Mesendoderm (in vitro differentiated cells): Measurements from ENCODE around the gene CD300H.

Experiments used
- DNase-seq: peaks from one replicate; pipeline ENCODE4 v3.0.0; 2013
- H2AK5ac ChIP-seq: 2 replicates; pipeline ENCODE4 v1.6.1; 2013; ENCODE audit warnings: low read length, inconsistent platforms
- H2BK120ac ChIP-seq: 2 replicates; pipeline ENCODE4 v1.6.1; 2013; ENCODE audit warnings: low read depth, mild to moderate bottlenecking, low read length, moderate library complexity, mixed read lengths
- H2BK15ac ChIP-seq: replicated peaks from 2 replicates; pipeline ENCODE4 v1.6.1; 2013; ENCODE audit warnings: low read depth, mild to moderate bottlenecking, moderate library complexity
- H2BK5ac ChIP-seq: 2 replicates; pipeline ENCODE4 v1.6.1; 2013; ENCODE audit warnings: low read length, inconsistent platforms
- H3K18ac ChIP-seq: 2 replicates; pipeline ENCODE4 v1.6.1; 2013; ENCODE audit warnings: mild to moderate bottlenecking, low read length, mixed read lengths
- H3K23ac ChIP-seq: one replicate; pipeline ENCODE4 v1.6.1; 2013; ENCODE audit warnings: low read length
- H3K27ac ChIP-seq: 2 replicates; pipeline ENCODE4 v1.5.1; 2013; ENCODE audit warnings: low read depth, mild to moderate bottlenecking, inconsistent platforms, low read length, moderate library complexity
- H3K27me3 ChIP-seq: 2 replicates; pipeline ENCODE4 v1.6.1; 2013; ENCODE audit warnings: low read length, control low read depth, mild to moderate bottlenecking, inconsistent platforms; ENCODE audit not compliant: insufficient read depth, poor library complexity
- H3K36me3 ChIP-seq: 2 replicates; pipeline ENCODE4 v1.6.1; 2013; ENCODE audit warnings: low read length, inconsistent platforms; ENCODE audit not compliant: control insufficient read depth, insufficient read depth
- H3K4ac ChIP-seq: one replicate; pipeline ENCODE4 v1.6.1; 2013; ENCODE audit warnings: low read depth, mild to moderate bottlenecking, low read length, moderate library complexity
- H3K4me1 ChIP-seq: 2 replicates; pipeline ENCODE4 v1.6.1; 2013; ENCODE audit warnings: low read depth, low read length, inconsistent platforms; ENCODE audit not compliant: control insufficient read depth
- H3K4me2 ChIP-seq: 2 replicates; pipeline ENCODE4 v1.6.1; 2013; ENCODE audit warnings: low read length
- H3K4me3 ChIP-seq: 2 replicates; pipeline ENCODE4 v1.5.1; 2013; ENCODE audit warnings: mild to moderate bottlenecking, low read length
- H3K56ac ChIP-seq: one replicate; pipeline ENCODE4 v1.6.1; 2013; ENCODE audit warnings: low read length
- H3K79me1 ChIP-seq: 2 replicates; pipeline ENCODE4 v1.6.1; 2013; ENCODE audit warnings: low read length, inconsistent platforms
- H3K79me2 ChIP-seq: 2 replicates; pipeline ENCODE4 v1.6.1; 2013; ENCODE audit warnings: mild to moderate bottlenecking, low read length; ENCODE audit not compliant: control insufficient read depth, insufficient read depth
- H3K9ac ChIP-seq: 2 replicates; pipeline ENCODE4 v1.6.1; 2013; ENCODE audit warnings: low read length, inconsistent platforms
- H4K5ac ChIP-seq: one replicate; pipeline ENCODE4 v1.6.1; 2013; ENCODE audit warnings: low read length
- H4K8ac ChIP-seq: one replicate; pipeline ENCODE4 v1.6.1; 2013; ENCODE audit warnings: low read depth, mild to moderate bottlenecking, control low read depth, low read length, moderate library complexity
- whole genome bisulfite sequencing: extraction: QIAGEN DNeasy Blood & Tissue Kit; methylation state at CpG from one replicate; pipeline ENCODE4 v1.1.7; 2013; ENCODE audit warnings: low lambda C conversion rate, missing lambda C conversion rate; ENCODE audit not compliant: insufficient coverage; ENCODE audit errors: extremely low coverage; 5-methylcytosine and 5-hydroxymethylcytosine counted together

Gene CD300H

DNA sequence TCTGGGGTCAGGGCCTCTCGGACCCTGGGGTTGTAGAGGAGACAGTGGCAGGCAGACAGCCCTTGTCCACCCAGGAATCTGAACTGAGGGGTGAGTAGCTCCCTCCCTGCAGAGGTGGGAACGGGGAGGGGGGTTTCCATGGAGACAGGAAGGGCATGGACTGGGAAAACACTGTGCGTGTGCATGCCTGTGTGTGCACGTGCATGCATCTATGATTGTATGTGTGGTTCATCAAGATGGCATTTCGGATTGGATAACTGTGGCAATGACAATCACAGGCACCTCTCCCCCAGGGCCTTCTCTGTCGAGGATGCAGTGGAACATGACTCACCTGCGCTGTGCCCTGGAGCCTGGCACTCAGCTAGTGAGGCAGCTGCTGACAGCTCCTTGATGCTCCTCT, 15.3 kb downstream of the CD300H start:
- DNase-seq = no peak
- H2BK120ac ChIP-seq = no peak overlapping the region
- H3K9ac ChIP-seq = no peak overlapping the region
- H3K27me3 ChIP-seq = no peaks in the 10 kb centered on the region
- H3K27ac ChIP-seq = no peak overlapping the region
- H3K23ac ChIP-seq = no peak overlapping the region
- H2BK15ac ChIP-seq = no peak overlapping the region
- no peak overlapping the region for H3K4me2 ChIP-seq
- no peak overlapping the region for H3K18ac ChIP-seq
- H3K4me3 ChIP-seq = no peak overlapping the region
- no peak overlapping the region for H4K5ac ChIP-seq
- no peak overlapping the region for H4K8ac ChIP-seq
- H3K79me2 ChIP-seq = no peaks in the 10 kb centered on the region
- no peak overlapping the region for H3K4ac ChIP-seq
- H3K4me1 ChIP-seq = no peaks in the 10 kb centered on the region
- no peaks in the 10 kb centered on the region for H3K79me1 ChIP-seq
- H2AK5ac ChIP-seq = no peak overlapping the region
- no peaks in the 10 kb centered on the region for H3K36me3 ChIP-seq
- WGBS = no CpG with 5 or more reads among the region's 7 CpGs
- H2BK5ac ChIP-seq = no peak overlapping the region
- no peak overlapping the region for H3K56ac ChIP-seq

DNA sequence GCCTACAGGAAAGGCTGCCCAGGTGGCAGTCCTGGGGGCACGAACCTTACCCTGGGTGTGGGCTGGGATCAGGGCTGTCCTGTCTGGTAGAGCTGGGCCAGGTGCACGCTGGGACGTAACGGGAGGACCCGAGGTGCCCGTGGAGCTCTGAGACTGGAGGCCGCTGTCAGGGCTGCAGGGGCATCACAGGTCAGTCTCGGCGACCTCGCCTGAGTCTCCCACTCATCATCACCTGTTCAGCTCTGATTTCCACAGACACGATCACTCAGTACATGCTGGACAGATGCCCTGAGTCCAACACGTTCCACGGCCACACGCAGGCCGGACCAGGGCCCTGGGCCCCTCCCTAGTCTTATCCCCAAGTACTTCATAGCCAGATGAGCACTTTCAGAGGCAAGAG, 16.7 kb downstream of the CD300H start:
- WGBS = no CpG with 5 or more reads among the region's 15 CpGs
- Histone ChIP-seq H3K79me2 (no peaks in the 10 kb centered on the region), H4K8ac (no peak overlapping the region), H3K27ac (no peak overlapping the region), H2BK15ac (no peak overlapping the region), H3K4ac (no peak overlapping the region), H3K23ac (no peak overlapping the region), H3K18ac (no peak overlapping the region), H2AK5ac (no peak overlapping the region), H3K4me1 (no peaks in the 10 kb centered on the region), H3K27me3 (no peaks in the 10 kb centered on the region), H3K4me2 (no peak overlapping the region), H3K56ac (no peak overlapping the region), H3K36me3 (no peaks in the 10 kb centered on the region), H3K79me1 (no peaks in the 10 kb centered on the region), H2BK5ac (no peak overlapping the region), H4K5ac (no peak overlapping the region), H2BK120ac (no peak overlapping the region), H3K9ac (no peak overlapping the region), H3K4me3 (no peak overlapping the region)
- no peak for DNase-seq

- H3K27me3 ChIP-seq = no peaks in the 10 kb centered on the region
- H3K27ac ChIP-seq = no peak overlapping the region
- H4K8ac ChIP-seq = no peak overlapping the region
- H3K4me1 ChIP-seq = no peaks in the 10 kb centered on the region
- H3K23ac ChIP-seq = no peak overlapping the region
- DNase-seq = no peak
- no peak overlapping the region for H2AK5ac ChIP-seq
- H3K9ac ChIP-seq = no peak overlapping the region
- no peak overlapping the region for H3K56ac ChIP-seq
- no peak overlapping the region for H3K4me3 ChIP-seq
- no peak overlapping the region for H3K18ac ChIP-seq
- H3K4me2 ChIP-seq = no peak overlapping the region
- WGBS = no CpG with 5 or more reads among the region's 7 CpGs
- no peaks in the 10 kb centered on the region for H3K79me2 ChIP-seq
- no peak overlapping the region for H3K4ac ChIP-seq
- no peaks in the 10 kb centered on the region for H3K36me3 ChIP-seq
- no peak overlapping the region for H4K5ac ChIP-seq
- H2BK15ac ChIP-seq = no peak overlapping the region
- H3K79me1 ChIP-seq = no peaks in the 10 kb centered on the region
- no peak overlapping the region for H2BK5ac ChIP-seq
- no peak overlapping the region for H2BK120ac ChIP-seq
These were observed 18.0 kb downstream of the CD300H start for GRCh38 chr17:74549343-74549742.

- H3K27ac ChIP-seq = no peak overlapping the region
- no peaks in the 10 kb centered on the region for H3K4me1 ChIP-seq
- no peak overlapping the region for H3K4me3 ChIP-seq
- DNase-seq = no peak
- H3K79me2 ChIP-seq = no peaks in the 10 kb centered on the region
- H4K5ac ChIP-seq = no peak overlapping the region
- no peak overlapping the region for H2BK5ac ChIP-seq
- no peak overlapping the region for H2AK5ac ChIP-seq
- H3K23ac ChIP-seq = no peak overlapping the region
- no peaks in the 10 kb centered on the region for H3K27me3 ChIP-seq
- no peak overlapping the region for H4K8ac ChIP-seq
- no peak overlapping the region for H3K56ac ChIP-seq
- H3K36me3 ChIP-seq = no peaks in the 10 kb centered on the region
- no peak overlapping the region for H2BK15ac ChIP-seq
- no peak overlapping the region for H3K9ac ChIP-seq
- H2BK120ac ChIP-seq = no peak overlapping the region
- H3K4ac ChIP-seq = no peak overlapping the region
- no peaks in the 10 kb centered on the region for H3K79me1 ChIP-seq
- no peak overlapping the region for H3K4me2 ChIP-seq
- WGBS = no CpG with 5 or more reads among the region's 3 CpGs
- H3K18ac ChIP-seq = no peak overlapping the region
These were observed 19.6 kb downstream of the CD300H start for GRCh38 chr17:74547736-74548135.

DNA sequence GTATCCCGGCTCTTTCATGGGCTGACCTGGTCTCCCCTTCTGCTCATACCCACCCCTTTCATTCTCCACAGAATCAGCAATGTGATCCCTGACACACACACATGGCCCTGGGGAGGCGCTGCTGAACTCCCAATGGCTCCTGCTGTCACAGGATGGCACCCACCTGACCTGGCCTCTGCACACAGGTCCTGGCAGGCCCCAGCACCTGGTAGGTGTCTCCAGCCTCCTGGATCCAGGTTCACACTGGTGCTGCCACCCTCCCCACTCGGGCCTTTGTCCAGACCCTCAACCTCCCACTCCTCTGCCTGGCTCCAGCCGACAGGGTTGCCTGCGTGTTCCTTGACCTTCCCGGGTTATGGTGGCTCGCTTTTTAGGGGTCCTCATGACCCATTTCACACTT, 20.0 kb downstream of the CD300H start:
- DNase-seq = no peak
- H3K4me1 ChIP-seq = no peaks in the 10 kb centered on the region
- no peak overlapping the region for H3K23ac ChIP-seq
- H3K4me2 ChIP-seq = no peak overlapping the region
- no peak overlapping the region for H3K4me3 ChIP-seq
- no peak overlapping the region for H2AK5ac ChIP-seq
- no peak overlapping the region for H3K56ac ChIP-seq
- H3K36me3 ChIP-seq = no peaks in the 10 kb centered on the region
- H4K5ac ChIP-seq = no peak overlapping the region
- no peak overlapping the region for H3K18ac ChIP-seq
- H2BK5ac ChIP-seq = no peak overlapping the region
- no peak overlapping the region for H3K4ac ChIP-seq
- no peak overlapping the region for H2BK120ac ChIP-seq
- no peak overlapping the region for H3K27ac ChIP-seq
- H3K79me1 ChIP-seq = no peaks in the 10 kb centered on the region
- H3K27me3 ChIP-seq = no peaks in the 10 kb centered on the region
- no peak overlapping the region for H3K9ac ChIP-seq
- H2BK15ac ChIP-seq = no peak overlapping the region
- no peak overlapping the region for H4K8ac ChIP-seq
- no peaks in the 10 kb centered on the region for H3K79me2 ChIP-seq
- WGBS = no CpG with 5 or more reads among the region's 7 CpGs

- Histone ChIP-seq H3K79me1 (no peaks in the 10 kb centered on the region), H3K4ac (no peak overlapping the region), H2BK5ac (no peak overlapping the region), H3K27me3 (no peaks in the 10 kb centered on the region), H3K4me1 (no peaks in the 10 kb centered on the region), H3K9ac (no peak overlapping the region), H3K79me2 (no peaks in the 10 kb centered on the region), H3K4me2 (no peak overlapping the region), H3K23ac (no peak overlapping the region), H4K8ac (no peak overlapping the region), H2BK120ac (no peak overlapping the region), H2BK15ac (no peak overlapping the region), H3K36me3 (no peaks in the 10 kb centered on the region), H3K56ac (no peak overlapping the region), H4K5ac (no peak overlapping the region), H3K18ac (no peak overlapping the region), H2AK5ac (no peak overlapping the region), H3K27ac (no peak overlapping the region), H3K4me3 (no peak overlapping the region)
- WGBS = no CpG with 5 or more reads among the region's 7 CpGs
- DNase-seq = no peak
These were observed 20.7 kb downstream of the CD300H start for GRCh38 chr17:74546586-74546985.
